Nucleus accumbens (tissue), 56 donors: Measurements from ENCODE around the gene DRAP1.
A peak's percentile ranks its signal among the peaks of the same experiment; 100 is the strongest.
"Not testable (repeated sequence)": the region's sequence is repeated elsewhere in the genome, so short reads cannot be mapped to it uniquely, and the experiment has no call there.

Experiments used
- DNase-seq, 56 donors: peaks; one replicate each; lab custom pipeline; 2025; lab: John Stamatoyannopoulos, UW

Gene DRAP1

GRCh38 chr11:65922565-65922964 lies 3.3 kb downstream of the DRAP1 start:
- DNase-seq = no peak

GRCh38 chr11:65925397-65925796 lies 6.2 kb downstream of the DRAP1 start:
- no peak for DNase-seq

- DNase-seq = peak in 2 of 56 donors; percentile 5 to 36
Observed at GRCh38 chr11:65927904-65928397, 8.7 kb downstream of the DRAP1 start.

- DNase-seq = no peak
Observed at GRCh38 chr11:65928667-65929066, 9.4 kb downstream of the DRAP1 start.

GRCh38 chr11:65931773-65932557 lies 12.7 kb downstream of the DRAP1 start:
- no peak for DNase-seq

- DNase-seq = no peak
Observed at GRCh38 chr11:65932558-65932919, 13.3 kb downstream of the DRAP1 start.

- DNase-seq = no peak
Observed at GRCh38 chr11:65934014-65934413, 14.8 kb downstream of the DRAP1 start.

GRCh38 chr11:65937766-65938165 lies 18.5 kb downstream of the DRAP1 start:
- DNase-seq = no peak

- DNase-seq = no peak
Observed at GRCh38 chr11:65941720-65942310, 22.6 kb downstream of the DRAP1 start.

GRCh38 chr11:65942531-65942930 lies 23.3 kb downstream of the DRAP1 start:
- DNase-seq = no peak

GRCh38 chr11:65944191-65944590 lies 25.0 kb downstream of the DRAP1 start:
- no peak for DNase-seq

- no peak for DNase-seq
Observed at GRCh38 chr11:65944767-65945166, 25.5 kb downstream of the DRAP1 start.

GRCh38 chr11:65945430-65945911 lies 26.2 kb downstream of the DRAP1 start, which contains the start of gene TSGA10IP:
Gene TSGA10IP (plus strand): TSS chr11:65945480. CDS start chr11:65945676, 196 bp downstream.
- DNase-seq = no peak

- DNase-seq = no peak
Observed at GRCh38 chr11:65945941-65946558, 26.8 kb downstream of the DRAP1 start.

GRCh38 chr11:65946655-65947054 lies 27.4 kb downstream of the DRAP1 start:
- DNase-seq = no peak

GRCh38 chr11:65947133-65947532 lies 27.9 kb downstream of the DRAP1 start:
- no peak for DNase-seq

- no peak for DNase-seq
Observed at GRCh38 chr11:65947603-65948125, 28.4 kb downstream of the DRAP1 start.

- DNase-seq = not testable (repeated sequence)
Observed at GRCh38 chr11:65950711-65951110, 31.5 kb downstream of the DRAP1 start.

- not testable (repeated sequence) for DNase-seq
Observed at GRCh38 chr11:65951641-65952040, 32.4 kb downstream of the DRAP1 start.

- DNase-seq = no peak
Observed at GRCh38 chr11:65952052-65952521, 32.9 kb downstream of the DRAP1 start.

GRCh38 chr11:65953471-65953870 lies 34.2 kb downstream of the DRAP1 start:
- no peak for DNase-seq
